IMR-90 (cell line): Measurements from ENCODE around the gene RAB30. TPM values are rescaled to one million over a fixed set of nuclear protein-coding genes. Genes with fewer than 3 reads are reported as not detected.

ENCODE experiments used
- ATAC-seq: fragments of 200-7000 bp; cut with Tn5 transposase; 2 replicates; pipeline ENCODE4 v1.9.1; 2020; ENCODE audit warnings: low read depth, mild to moderate bottlenecking, moderate library complexity
- BruUV-seq: library from RNA; stranded (reverse); fragments of 400-500 nt; replicated peaks from 2 replicates; lab custom pipeline; 2021; lab: Mats Ljungman, UMichigan
- CTCF ChIA-PET: fragments of 300-600 bp; formaldehyde crosslinking; extraction: SDS; loops from one replicate; lab custom pipeline; 2021; ENCODE audit warnings: antibody characterized with exemption; lab: Yijun Ruan, JAX
- POLR2A ChIA-PET: fragments of 300-600 bp; sonication (Branson Sonifier 250); formaldehyde crosslinking; loops from one replicate; lab custom pipeline; 2022; ENCODE audit warnings: antibody characterized with exemption; ENCODE audit not compliant: unreplicated experiment; lab: Charles Lee
- DNase-seq: peaks from one replicate; pipeline ENCODE4 v3.0.0; 2013
- H2AFZ ChIP-seq: replicated peaks from 2 replicates; pipeline ENCODE3; 2013; ENCODE audit warnings: low read length, mild to moderate bottlenecking; ENCODE audit not compliant: poor library complexity
- H2AK5ac ChIP-seq: 2 replicates; pipeline ENCODE4 v1.6.1; 2013; ENCODE audit warnings: low read depth, low read length, inconsistent platforms
- H2AK9ac ChIP-seq: replicated peaks from 2 replicates; pipeline ENCODE3; 2013; ENCODE audit warnings: mild to moderate bottlenecking, low read depth, low read length, moderate library complexity; ENCODE audit not compliant: poor library complexity
- H2BK120ac ChIP-seq: 2 replicates; pipeline ENCODE4 v1.6.1; 2013; ENCODE audit warnings: low read depth, low read length, inconsistent platforms
- H2BK15ac ChIP-seq: 3 replicates; pipeline ENCODE4 v1.6.1; 2013; ENCODE audit warnings: low read depth, low read length, inconsistent platforms
- H2BK20ac ChIP-seq: 2 replicates; pipeline ENCODE4 v1.6.1; 2013; ENCODE audit warnings: low read depth, mild to moderate bottlenecking, inconsistent platforms, low read length, moderate library complexity
- H2BK5ac ChIP-seq: 2 replicates; pipeline ENCODE4 v1.6.1; 2013; ENCODE audit warnings: mild to moderate bottlenecking, low read depth, low read length, inconsistent platforms; ENCODE audit not compliant: poor library complexity, severe bottlenecking
- H3K14ac ChIP-seq: replicated peaks from 2 replicates; pipeline ENCODE4 v1.6.1; 2013; ENCODE audit warnings: low read depth, low read length, inconsistent platforms
- H3K18ac ChIP-seq: 2 replicates; pipeline ENCODE4 v1.6.1; 2013; ENCODE audit warnings: low read depth, low read length, control low read depth
- H3K23ac ChIP-seq: 2 replicates; pipeline ENCODE4 v1.6.1; 2013; ENCODE audit warnings: low read depth, low read length, inconsistent platforms
- H3K27ac ChIP-seq: 2 replicates; pipeline ENCODE4 v1.5.1; 2013; ENCODE audit warnings: mild to moderate bottlenecking, control low read depth, low read length; ENCODE audit not compliant: insufficient read depth
- H3K27me3 ChIP-seq: 2 replicates; pipeline ENCODE4 v1.6.1; 2013; ENCODE audit warnings: low read length; ENCODE audit not compliant: control insufficient read depth, insufficient read depth
- H3K36me3 ChIP-seq: 2 replicates; pipeline ENCODE4 v1.6.1; 2013; ENCODE audit warnings: low read length, mixed read lengths; ENCODE audit not compliant: control insufficient read depth, insufficient read depth
- H3K4ac ChIP-seq: 2 replicates; pipeline ENCODE4 v1.6.1; 2013; ENCODE audit warnings: low read depth, low read length, inconsistent platforms
- H3K4me1 ChIP-seq: 2 replicates; pipeline ENCODE4 v1.6.1; 2013; ENCODE audit warnings: low read length, mixed read lengths; ENCODE audit not compliant: control insufficient read depth, insufficient read depth
- H3K4me2 ChIP-seq: 2 replicates; pipeline ENCODE4 v1.6.1; 2013; ENCODE audit warnings: low read depth, mild to moderate bottlenecking, control low read depth, low read length, moderate library complexity
- H3K4me3 ChIP-seq: 2 replicates; pipeline ENCODE4 v1.5.1; 2013; ENCODE audit warnings: low read depth, mild to moderate bottlenecking, control low read depth, low read length, moderate library complexity; ENCODE audit not compliant: insufficient read depth
- H3K56ac ChIP-seq: 2 replicates; pipeline ENCODE4 v1.6.1; 2013; ENCODE audit warnings: low read length, inconsistent platforms; ENCODE audit not compliant: insufficient read depth; ENCODE audit errors: extremely low read depth
- H3K79me1 ChIP-seq, 2 experiments: 2 replicates each; pipeline ENCODE4 v1.6.1; 2013; ENCODE audit warnings: low read length in 2 of 2, inconsistent platforms in 1 of 2, low read depth in 1 of 2
- H3K9ac ChIP-seq: 2 replicates; pipeline ENCODE4 v1.6.1; 2013; ENCODE audit warnings: low read depth, low read length, control low read depth
- H3K9me1 ChIP-seq: 2 replicates; pipeline ENCODE4 v1.6.1; 2013; ENCODE audit warnings: low read length, inconsistent platforms; ENCODE audit not compliant: insufficient read depth
- H3K9me3 ChIP-seq: 2 replicates; pipeline ENCODE4 v1.6.1; 2013; ENCODE audit warnings: low read length; ENCODE audit not compliant: control insufficient read depth, insufficient read depth
- H4K20me1 ChIP-seq: 2 replicates; pipeline ENCODE4 v1.6.1; 2013; ENCODE audit warnings: low read length, inconsistent platforms; ENCODE audit not compliant: insufficient read depth
- H4K5ac ChIP-seq: 2 replicates; pipeline ENCODE4 v1.6.1; 2013; ENCODE audit warnings: mild to moderate bottlenecking, low read depth, low read length, control low read depth
- H4K8ac ChIP-seq, 2 experiments: 2 replicates each; pipeline ENCODE4 v1.6.1; 2013; ENCODE audit warnings: low read depth in 2 of 2, low read length in 2 of 2, control low read depth in 1 of 2, inconsistent platforms in 1 of 2
- H4K91ac ChIP-seq: 2 replicates; pipeline ENCODE4 v1.6.1; 2013; ENCODE audit warnings: low read depth, low read length, inconsistent platforms; ENCODE audit not compliant: insufficient read depth
- BHLHE40 ChIP-seq: fragments of 150-350 bp; IDR thresholded peaks from 2 replicates; pipeline ENCODE4 v1.6.1; 2016; ENCODE audit warnings: mild to moderate bottlenecking, low read depth, low read length
- CEBPB ChIP-seq: IDR thresholded peaks from 2 replicates; pipeline ENCODE4 v1.6.1; 2012; ENCODE audit warnings: low read depth, low read length, improper control_type of control experiment
- CHD1 ChIP-seq: IDR thresholded peaks from 2 replicates; pipeline ENCODE4 v1.6.1; 2012; ENCODE audit warnings: low read depth, low read length, improper control_type of control experiment
- FOS ChIP-seq: fragments of 150-350 bp; IDR thresholded peaks from 2 replicates; pipeline ENCODE4 v1.6.1; 2016; ENCODE audit warnings: low read depth, low read length
- MAFK ChIP-seq: IDR thresholded peaks from 2 replicates; pipeline ENCODE4 v1.6.1; 2012; ENCODE audit warnings: low read depth, low read length, improper control_type of control experiment
- MAZ ChIP-seq: IDR thresholded peaks from 2 replicates; pipeline ENCODE4 v1.6.1; 2012; ENCODE audit warnings: low read depth, mild to moderate bottlenecking, low read length, improper control_type of control experiment, moderate library complexity, borderline replicate concordance
- MXI1 ChIP-seq: IDR thresholded peaks from 2 replicates; pipeline ENCODE4 v1.6.1; 2012; ENCODE audit warnings: low read depth, mild to moderate bottlenecking, low read length, moderate library complexity, borderline replicate concordance
- NFE2L2 ChIP-seq: fragments of 150-350 bp; IDR thresholded peaks from 2 replicates; pipeline ENCODE4 v1.6.1; 2016; ENCODE audit warnings: low read depth, mild to moderate bottlenecking, low read length
- POLR2A ChIP-seq: IDR thresholded peaks from 2 replicates; pipeline ENCODE4 v1.6.1; 2012; ENCODE audit warnings: mild to moderate bottlenecking, low read depth, low read length
- SMC3 ChIP-seq: fragments of 150-350 bp; IDR thresholded peaks from 2 replicates; pipeline ENCODE4 v1.6.1; 2016; ENCODE audit warnings: low read depth, mild to moderate bottlenecking, antibody characterized with exemption, low read length, moderate library complexity
- USF2 ChIP-seq: fragments of 150-350 bp; IDR thresholded peaks from 2 replicates; pipeline ENCODE4 v1.6.1; 2017; ENCODE audit warnings: mild to moderate bottlenecking, antibody characterized with exemption, low read length, low read depth
- whole genome bisulfite sequencing, 2 experiments: methylation state at CpG; one replicate each; pipeline versions ENCODE4 v1.1.5 to v1.1.7; 2013; ENCODE audit warnings: missing lambda C conversion rate in 2 of 2; ENCODE audit not compliant: insufficient read length in 1 of 2; ENCODE audit errors: extremely low coverage in 2 of 2; 5-methylcytosine and 5-hydroxymethylcytosine counted together
- dilution Hi-C: fragments of 300-500 bp; cut with HindIII; formaldehyde crosslinking; loops from one replicate; pipeline ENCODE4 v1.14.3; 2018; ENCODE audit warnings: low sequenced_read_pairs; ENCODE audit not compliant: unreplicated experiment
- in situ Hi-C: fragments of 300-500 bp; cut with MboI; formaldehyde crosslinking; loops from 3 replicates; pipeline ENCODE4 v1.14.3; 2019; ENCODE audit warnings: low sequenced_read_pairs, inconsistent platforms, mixed read lengths
- intact Hi-C: fragments of 100-400 bp; cut with micrococcal nuclease; formaldehyde crosslinking; loops from 2 replicates; pipeline ENCODE4 v1.10.0; 2022
- polyA plus RNA-seq, 3 experiments: library from polyadenylated mRNA; depleted of rRNA; stranded (reverse); fragments of >200 nt; gene quantifications; 2 replicates each; pipeline ENCODE4 v1.2.3, GENCODE V29; 2012; ENCODE audit warnings: low replicate concordance in 1 of 3
- total RNA-seq: library from RNA; depleted of rRNA; stranded (reverse); fragments of >200 nt; gene quantifications from 2 replicates; pipeline ENCODE4 v1.2.3, GENCODE V29; 2012

Gene RAB30
- total and polyA plus RNA-seq, 2 of the 4 experiments (the other 2 are of a cell fraction) = 7.2 to 25.6 TPM

- H3K36me3 ChIP-seq = no peaks in the 10 kb centered on the region
- no peak overlapping the region for H3K4ac ChIP-seq
- H2AFZ ChIP-seq = no peak overlapping the region
- no peaks in the 10 kb centered on the region for H3K9me3 ChIP-seq
- H2BK120ac ChIP-seq = no peak overlapping the region
- H3K79me1 ChIP-seq = no peaks in the 10 kb centered on the region
- in situ Hi-C loops (no loop called here), intact Hi-C loops (no loop called here), dilution Hi-C loops (no loop called here)
- H3K18ac ChIP-seq = no peak overlapping the region
- ATAC-seq (no peak), DNase-seq (no peak)
- H4K8ac ChIP-seq = no peak overlapping the region
- no peak overlapping the region for H3K4me2 ChIP-seq
- no peak overlapping the region for H3K9ac ChIP-seq
- H4K91ac ChIP-seq = no peak overlapping the region
- POLR2A ChIA-PET = no interaction called here
- CTCF ChIA-PET = no interaction called here
- H4K20me1 ChIP-seq = no peaks in the 10 kb centered on the region
- no peak overlapping the region for H2BK15ac ChIP-seq
- no peaks in the 10 kb centered on the region for H3K27me3 ChIP-seq
- no peak overlapping the region for H3K27ac ChIP-seq
- H2BK5ac ChIP-seq = no peak overlapping the region
- H2AK5ac ChIP-seq = no peak overlapping the region
- no peak overlapping the region for H2AK9ac ChIP-seq
- no peak overlapping the region for H3K56ac ChIP-seq
- no peak overlapping the region for H2BK20ac ChIP-seq
- no peaks in the 10 kb centered on the region for H3K4me1 ChIP-seq
- no CpG with 5 or more reads among the region's 2 CpGs for WGBS, 2 experiments
- H3K14ac ChIP-seq = no peak overlapping the region
- no TSS peak for BruUV-seq
- no peak overlapping the region for H3K4me3 ChIP-seq
- no peak overlapping the region for H4K5ac ChIP-seq
- H3K23ac ChIP-seq = no peak overlapping the region
- H3K9me1 ChIP-seq = peaks cover 6% of the 10 kb centered on the region; the same call in 1 of the 2 replicates
- TF ChIP-seq POLR2A (no peak), USF2 (no peak), MAFK (no peak), CEBPB (no peak), MXI1 (no peak), CHD1 (no peak), FOS (no peak), BHLHE40 (no peak), NFE2L2 (no peak), SMC3 (no peak), MAZ (no peak)
Measured at GRCh38 chr11:82937554-82937953, 134.1 kb downstream of the RAB30 start.
